ENCODE results near the gene PRDM4.

Gene PRDM4

DNA sequence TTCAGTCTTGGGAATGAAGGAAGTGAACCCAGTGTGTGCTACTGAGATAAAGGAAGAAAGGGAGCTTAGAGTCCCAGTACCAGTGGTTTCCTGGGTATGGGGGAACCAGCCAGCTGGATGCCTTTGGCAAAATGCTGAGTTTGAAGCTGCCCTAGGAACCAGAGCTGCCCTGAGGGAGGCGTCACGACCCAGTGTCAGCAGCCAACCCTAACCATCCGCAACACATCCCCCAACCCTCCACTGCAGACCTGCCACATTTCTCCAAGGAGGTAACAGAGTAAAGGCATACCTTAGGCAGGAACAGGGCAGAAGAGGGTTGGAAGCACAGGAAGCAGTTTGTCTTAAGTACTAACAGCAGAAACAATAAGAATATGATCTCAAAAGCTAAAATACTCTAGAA, 28.6 kb downstream of the PRDM4 start:
- CTCF ChIA-PET, result interaction anchor here (0.9 to 1.5 kb wide), 2 partner anchors 138 to 153 kb away, joined by 3 to 5 read pairs; no protein-coding TSS in a partner anchor
- peaks cover 26 to 50% of the 10 kb centered on the region in 2 experiments for H3K36me3 ChIP-seq (ENCODE audit: control insufficient read depth in 2 of 2, insufficient read depth in 1 of 2, low read length in 2 of 2)
- H3K4me3 ChIP-seq (ENCODE audit: low read depth, low read length), result no peak overlapping the region
- POLR2A ChIA-PET, result no interaction called here
- no peaks in the 10 kb centered on the region for H3K9me3 ChIP-seq (ENCODE audit: control insufficient read depth, insufficient read depth, low read depth, low read length)
- TF ChIP-seq GLI2 (tag by site-specific recombination; IDR thresholded peaks at IDR 0.05; ENCODE audit: borderline replicate concordance, low read depth), result no peak
- no peak for TF ChIP-seq ZNF76 (tag by site-specific recombination; IDR thresholded peaks at IDR 0.05; ENCODE audit: borderline replicate concordance, low read depth)
- TF ChIP-seq ZBTB49 (tag by site-specific recombination; IDR thresholded peaks at IDR 0.05; ENCODE audit: low read depth), result no peak
- TF ChIP-seq ZNF433 (tag by site-specific recombination; IDR thresholded peaks at IDR 0.05; ENCODE audit: low read depth), result no peak
- no peak for TF ChIP-seq ZNF692 (tag by site-specific recombination; IDR thresholded peaks at IDR 0.05)
- no peak for TF ChIP-seq TSHZ1 (tag by site-specific recombination; IDR thresholded peaks at IDR 0.05; ENCODE audit: borderline replicate concordance)
- TF ChIP-seq ZNF132 (tag by site-specific recombination; IDR thresholded peaks at IDR 0.05; ENCODE audit: borderline replicate concordance), result no peak
- no peak for TF ChIP-seq MYNN (tag by site-specific recombination; IDR thresholded peaks at IDR 0.05; ENCODE audit: borderline replicate concordance)
- TF ChIP-seq ZNF529 (tag by site-specific recombination; IDR thresholded peaks at IDR 0.05; ENCODE audit: insufficient replicate concordance), result no peak
- TF ChIP-seq, protein P1, sequence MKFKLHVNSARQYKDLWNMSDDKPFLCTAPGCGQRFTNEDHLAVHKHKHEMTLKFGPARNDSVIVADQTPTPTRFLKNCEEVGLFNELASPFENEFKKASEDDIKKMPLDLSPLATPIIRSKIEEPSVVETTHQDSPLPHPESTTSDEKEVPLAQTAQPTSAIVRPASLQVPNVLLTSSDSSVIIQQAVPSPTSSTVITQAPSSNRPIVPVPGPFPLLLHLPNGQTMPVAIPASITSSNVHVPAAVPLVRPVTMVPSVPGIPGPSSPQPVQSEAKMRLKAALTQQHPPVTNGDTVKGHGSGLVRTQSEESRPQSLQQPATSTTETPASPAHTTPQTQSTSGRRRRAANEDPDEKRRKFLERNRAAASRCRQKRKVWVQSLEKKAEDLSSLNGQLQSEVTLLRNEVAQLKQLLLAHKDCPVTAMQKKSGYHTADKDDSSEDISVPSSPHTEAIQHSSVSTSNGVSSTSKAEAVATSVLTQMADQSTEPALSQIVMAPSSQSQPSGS (tag by site-specific recombination; IDR thresholded peaks at IDR 0.05; ENCODE audit: low read depth), result no peak
- TF ChIP-seq ZNF629 (tag by site-specific recombination; IDR thresholded peaks at IDR 0.05), result no peak
- TF ChIP-seq HOXC10 (CRISPR knock-in tag; IDR thresholded peaks at IDR 0.05), result no peak
- no peaks in the 10 kb centered on the region for H3K4me1 ChIP-seq (ENCODE audit: control insufficient read depth, insufficient read depth, low read length)
- no peak overlapping the region for H3K27ac ChIP-seq (ENCODE audit: extremely low read depth, low read depth, low read length)

- H3K9me3 ChIP-seq (ENCODE audit: control insufficient read depth, insufficient read depth, low read depth, low read length), result no peaks in the 10 kb centered on the region
- ChIA-PET CTCF (interaction anchor here (1.5 kb wide), 1 partner anchor 154 kb away, joined by 5 read pairs; no protein-coding TSS in a partner anchor), POLR2A (no interaction called here)
- H3K4me3 ChIP-seq (ENCODE audit: low read depth, low read length), result no peak overlapping the region
- peaks cover 19 to 40% of the 10 kb centered on the region in 2 experiments for H3K36me3 ChIP-seq (ENCODE audit: control insufficient read depth in 2 of 2, insufficient read depth in 1 of 2, low read length in 2 of 2)
- no peak for TF ChIP-seq GLI2 (tag by site-specific recombination; IDR thresholded peaks at IDR 0.05; ENCODE audit: borderline replicate concordance, low read depth)
- no peak for TF ChIP-seq ZNF76 (tag by site-specific recombination; IDR thresholded peaks at IDR 0.05; ENCODE audit: borderline replicate concordance, low read depth)
- no peak for TF ChIP-seq ZNF140 (tag by site-specific recombination; IDR thresholded peaks at IDR 0.05)
- no peak for TF ChIP-seq ZNF600 (tag by site-specific recombination; IDR thresholded peaks at IDR 0.05)
- TF ChIP-seq, protein P2, sequence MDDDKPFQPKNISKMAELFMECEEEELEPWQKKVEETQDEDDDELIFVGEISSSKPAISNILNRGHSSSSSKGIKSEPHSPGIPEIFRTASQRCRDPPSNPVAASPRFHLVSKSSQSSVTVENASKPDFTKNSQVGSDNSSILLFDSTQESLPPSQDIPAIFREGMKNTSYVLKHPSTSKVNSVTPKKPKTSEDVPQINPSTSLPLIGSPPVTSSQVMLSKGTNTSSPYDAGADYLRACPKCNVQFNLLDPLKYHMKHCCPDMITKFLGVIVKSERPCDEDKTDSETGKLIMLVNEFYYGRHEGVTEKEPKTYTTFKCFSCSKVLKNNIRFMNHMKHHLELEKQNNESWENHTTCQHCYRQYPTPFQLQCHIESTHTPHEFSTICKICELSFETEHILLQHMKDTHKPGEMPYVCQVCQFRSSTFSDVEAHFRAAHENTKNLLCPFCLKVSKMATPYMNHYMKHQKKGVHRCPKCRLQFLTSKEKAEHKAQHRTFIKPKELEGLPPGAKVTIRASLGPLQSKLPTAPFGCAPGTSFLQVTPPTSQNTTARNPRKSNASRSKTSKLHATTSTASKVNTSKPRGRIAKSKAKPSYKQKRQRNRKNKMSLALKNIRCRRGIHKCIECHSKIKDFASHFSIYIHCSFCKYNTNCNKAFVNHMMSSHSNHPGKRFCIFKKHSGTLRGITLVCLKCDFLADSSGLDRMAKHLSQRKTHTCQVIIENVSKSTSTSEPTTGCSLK (tag by site-specific recombination; IDR thresholded peaks at IDR 0.05), result no peak
- no peaks in the 10 kb centered on the region for H3K4me1 ChIP-seq (ENCODE audit: control insufficient read depth, insufficient read depth, low read length)
- H3K27ac ChIP-seq (ENCODE audit: extremely low read depth, low read depth, low read length), result no peak overlapping the region
These were observed 29.6 kb downstream of the PRDM4 start for GRCh38 chr12:107731366-107731765.

Measured in HEK293 (cell line).